ENCODE results near the gene ATAD1.
"Not testable (repeated sequence)": the region's sequence is repeated elsewhere in the genome, so short reads cannot be mapped to it uniquely, and the experiment has no call there.

The ATAD1 gene, protein sequence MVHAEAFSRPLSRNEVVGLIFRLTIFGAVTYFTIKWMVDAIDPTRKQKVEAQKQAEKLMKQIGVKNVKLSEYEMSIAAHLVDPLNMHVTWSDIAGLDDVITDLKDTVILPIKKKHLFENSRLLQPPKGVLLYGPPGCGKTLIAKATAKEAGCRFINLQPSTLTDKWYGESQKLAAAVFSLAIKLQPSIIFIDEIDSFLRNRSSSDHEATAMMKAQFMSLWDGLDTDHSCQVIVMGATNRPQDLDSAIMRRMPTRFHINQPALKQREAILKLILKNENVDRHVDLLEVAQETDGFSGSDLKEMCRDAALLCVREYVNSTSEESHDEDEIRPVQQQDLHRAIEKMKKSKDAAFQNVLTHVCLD

DNA sequence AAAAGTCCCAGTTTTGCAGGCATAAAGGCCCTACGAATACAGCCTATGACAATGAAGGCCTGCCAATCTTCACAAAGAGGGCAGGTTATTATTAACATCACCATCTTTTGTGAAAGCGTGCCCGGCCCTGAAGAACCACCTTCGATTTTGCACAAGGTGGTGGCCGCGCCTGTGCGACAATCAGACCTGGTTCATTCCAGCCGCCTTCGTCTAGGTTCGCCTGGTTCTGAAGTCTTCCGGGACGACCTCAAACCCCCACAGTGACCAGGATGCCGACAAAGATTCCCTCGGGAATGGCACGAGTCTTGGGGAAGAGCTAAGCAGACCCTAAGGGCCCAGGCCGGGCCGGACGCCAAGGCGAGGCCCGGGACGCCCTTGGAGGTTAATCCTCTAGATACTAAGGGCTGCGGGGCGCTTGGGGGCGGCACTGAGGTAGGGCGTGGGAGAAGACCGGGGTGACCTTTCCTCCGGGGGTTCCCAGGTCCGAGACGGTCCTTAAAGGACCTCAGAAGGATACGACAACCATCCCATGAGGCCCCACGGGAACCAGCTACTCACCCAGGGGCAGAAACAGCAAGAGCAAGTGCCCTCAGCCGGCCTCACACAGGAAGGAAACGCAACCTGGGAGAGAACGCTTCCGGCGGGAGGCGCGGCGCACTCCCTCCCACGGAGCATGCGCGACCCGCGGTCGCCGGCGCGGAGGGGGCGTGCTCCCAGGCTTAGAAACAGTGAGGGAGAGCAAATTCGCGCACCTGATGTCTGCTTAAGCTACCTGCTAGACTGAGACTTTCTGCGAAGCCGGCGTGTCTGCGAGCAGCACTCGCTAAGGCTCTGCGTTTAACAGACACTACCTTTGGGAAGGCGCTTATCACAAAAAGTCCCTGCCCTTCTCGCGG is at the start of gene ATAD1:
Gene ATAD1 (minus strand): TSS at position 618 of the 896 bp plus-strand sequence. CDS start 3,627 bp downstream, outside the sequence.
- in situ Hi-C loops (cut with HindIII; ENCODE audit: low sequenced_read_pairs) = no loop called here
- TF ChIP-seq, protein P1, sequence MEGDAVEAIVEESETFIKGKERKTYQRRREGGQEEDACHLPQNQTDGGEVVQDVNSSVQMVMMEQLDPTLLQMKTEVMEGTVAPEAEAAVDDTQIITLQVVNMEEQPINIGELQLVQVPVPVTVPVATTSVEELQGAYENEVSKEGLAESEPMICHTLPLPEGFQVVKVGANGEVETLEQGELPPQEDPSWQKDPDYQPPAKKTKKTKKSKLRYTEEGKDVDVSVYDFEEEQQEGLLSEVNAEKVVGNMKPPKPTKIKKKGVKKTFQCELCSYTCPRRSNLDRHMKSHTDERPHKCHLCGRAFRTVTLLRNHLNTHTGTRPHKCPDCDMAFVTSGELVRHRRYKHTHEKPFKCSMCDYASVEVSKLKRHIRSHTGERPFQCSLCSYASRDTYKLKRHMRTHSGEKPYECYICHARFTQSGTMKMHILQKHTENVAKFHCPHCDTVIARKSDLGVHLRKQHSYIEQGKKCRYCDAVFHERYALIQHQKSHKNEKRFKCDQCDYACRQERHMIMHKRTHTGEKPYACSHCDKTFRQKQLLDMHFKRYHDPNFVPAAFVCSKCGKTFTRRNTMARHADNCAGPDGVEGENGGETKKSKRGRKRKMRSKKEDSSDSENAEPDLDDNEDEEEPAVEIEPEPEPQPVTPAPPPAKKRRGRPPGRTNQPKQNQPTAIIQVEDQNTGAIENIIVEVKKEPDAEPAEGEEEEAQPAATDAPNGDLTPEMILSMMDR (IDR thresholded peaks at IDR 0.05; ENCODE audit: low read depth, low read length) = peak; percentile 34
- H3K4me3 ChIP-seq (ENCODE audit: low read depth, low read length) = peak within 1 kb of the TSS; percentile 74
- peak; percentile 83 for DNase-seq (ENCODE audit: low read depth, low spot score)

DNA sequence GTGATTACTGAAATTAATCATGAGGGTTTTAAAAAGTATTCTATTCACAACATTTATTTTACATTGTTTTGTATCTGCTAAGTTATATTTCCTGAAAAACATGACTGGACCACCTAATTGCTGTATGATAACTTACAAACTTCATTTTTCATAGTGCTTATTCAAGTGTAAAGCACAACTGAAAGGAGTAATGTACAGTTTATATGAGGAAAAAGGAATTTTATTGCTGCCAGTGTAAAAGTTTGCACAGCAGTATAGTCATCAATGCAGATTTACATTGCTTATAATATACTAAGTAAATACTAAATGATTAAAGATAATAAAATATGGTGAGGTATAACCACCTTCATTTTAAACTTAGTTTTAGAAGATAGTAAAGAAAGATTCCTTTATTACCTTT is 49.4 kb upstream of the ATAD1 start:
- DNase-seq (ENCODE audit: low read depth, low spot score) = peak; percentile 6
- peak overlapping the region; percentile 85 for H3K4me3 ChIP-seq (ENCODE audit: low read depth, low read length)
- TF ChIP-seq, protein P1 (IDR thresholded peaks at IDR 0.05; ENCODE audit: low read depth, low read length) = no peak
- in situ Hi-C loops (cut with HindIII; ENCODE audit: low sequenced_read_pairs) = no loop called here

DNA sequence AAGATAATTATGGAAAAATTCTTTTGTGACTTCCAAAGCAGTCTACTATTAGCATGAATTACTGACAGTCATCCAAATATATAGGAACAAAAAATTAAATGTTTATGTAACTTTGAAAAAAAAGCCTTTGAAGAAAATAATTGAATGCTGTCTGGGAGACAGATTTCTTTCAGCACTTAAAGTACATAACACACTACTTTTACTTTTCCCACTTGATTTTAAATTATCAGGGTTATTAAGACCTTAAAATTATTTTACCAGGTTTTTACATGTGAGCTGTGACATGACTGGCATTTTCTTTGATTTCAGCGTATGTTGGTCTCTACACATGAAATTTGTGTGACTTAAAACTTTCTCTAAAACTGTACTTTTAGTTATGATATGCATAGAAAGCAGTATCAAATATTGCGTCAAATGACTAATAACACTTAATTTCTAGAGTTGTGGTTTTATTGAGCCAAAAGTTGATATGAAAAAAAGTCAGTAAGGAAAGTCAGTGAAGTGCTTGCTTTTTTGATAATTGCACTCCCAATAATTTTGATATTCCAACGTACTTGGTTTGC is 48.5 kb upstream of the ATAD1 start:
- TF ChIP-seq, protein P1 (IDR thresholded peaks at IDR 0.05; ENCODE audit: low read depth, low read length) = no peak
- in situ Hi-C loops (cut with HindIII; ENCODE audit: low sequenced_read_pairs) = no loop called here
- peak; percentile 19 for DNase-seq (ENCODE audit: low read depth, low spot score)
- H3K4me3 ChIP-seq (ENCODE audit: low read depth, low read length) = peak overlapping the region; percentile 85

DNA sequence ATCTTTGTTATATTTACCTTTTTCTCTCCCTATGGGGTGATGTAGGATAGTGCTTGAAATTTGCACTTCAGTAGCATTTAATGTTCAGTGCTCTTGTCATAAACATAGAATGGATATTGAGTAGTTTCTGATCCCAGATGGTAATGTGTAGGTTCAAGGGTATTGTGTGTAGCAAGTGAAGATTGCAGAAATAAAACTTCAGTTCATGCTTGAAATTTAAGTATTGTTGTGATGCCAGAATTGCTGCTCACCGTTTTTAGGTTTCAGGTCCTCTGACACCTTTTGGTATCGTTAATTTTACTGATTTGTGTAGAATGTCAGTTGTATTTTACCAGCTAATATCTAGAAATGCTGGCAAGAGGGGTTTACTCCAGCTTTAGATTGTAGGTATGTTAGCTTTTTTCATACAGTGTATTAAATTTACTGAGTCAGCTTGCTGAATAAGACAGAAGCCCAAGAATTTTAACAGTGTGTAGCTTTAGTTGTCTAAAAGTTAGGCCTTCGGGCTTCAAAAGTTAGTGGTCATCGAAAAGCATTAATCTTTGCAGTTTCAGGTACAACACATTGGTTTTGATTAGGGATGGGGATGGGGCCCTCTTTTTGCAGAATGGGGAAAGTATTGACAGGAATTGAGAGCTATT is 47.3 kb upstream of the ATAD1 start:
- TF ChIP-seq, protein P1 (IDR thresholded peaks at IDR 0.05; ENCODE audit: low read depth, low read length) = no peak
- peak; percentile 35 for DNase-seq (ENCODE audit: low read depth, low spot score)
- in situ Hi-C loops (cut with HindIII; ENCODE audit: low sequenced_read_pairs) = no loop called here
- peak overlapping the region; percentile 85 for H3K4me3 ChIP-seq (ENCODE audit: low read depth, low read length)

DNA sequence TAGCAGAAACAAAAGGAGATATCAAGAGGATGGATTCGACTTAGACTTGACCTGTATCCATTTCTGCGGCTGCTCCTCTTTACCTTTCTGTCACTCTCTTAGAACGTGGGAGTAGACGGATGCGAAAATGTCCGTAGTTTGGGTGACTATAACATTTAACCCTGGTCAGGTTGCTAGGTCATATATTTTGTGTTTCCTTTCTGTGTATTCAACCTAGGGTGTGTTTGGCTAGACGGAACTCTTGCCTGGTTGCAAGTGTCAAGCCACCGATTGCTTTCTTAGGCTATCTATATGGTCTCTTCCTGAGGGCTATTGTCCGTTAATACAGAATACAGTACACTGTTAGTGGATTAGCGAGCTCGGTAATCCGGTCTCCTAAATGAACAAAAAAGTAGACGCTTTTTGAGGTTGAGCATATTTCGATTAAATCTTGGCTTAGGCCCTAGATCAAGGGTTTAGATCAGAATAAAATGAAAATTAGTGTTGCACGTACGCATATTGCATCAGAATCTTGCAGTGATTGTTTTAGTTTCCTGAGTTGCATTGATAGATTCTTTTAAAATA is 46.6 kb upstream of the ATAD1 start:
- DNase-seq (ENCODE audit: low read depth, low spot score) = peak; percentile 30
- peak overlapping the region; percentile 85 for H3K4me3 ChIP-seq (ENCODE audit: low read depth, low read length)
- in situ Hi-C loops (cut with HindIII; ENCODE audit: low sequenced_read_pairs) = no loop called here
- TF ChIP-seq, protein P1 (IDR thresholded peaks at IDR 0.05; ENCODE audit: low read depth, low read length) = no peak

DNA sequence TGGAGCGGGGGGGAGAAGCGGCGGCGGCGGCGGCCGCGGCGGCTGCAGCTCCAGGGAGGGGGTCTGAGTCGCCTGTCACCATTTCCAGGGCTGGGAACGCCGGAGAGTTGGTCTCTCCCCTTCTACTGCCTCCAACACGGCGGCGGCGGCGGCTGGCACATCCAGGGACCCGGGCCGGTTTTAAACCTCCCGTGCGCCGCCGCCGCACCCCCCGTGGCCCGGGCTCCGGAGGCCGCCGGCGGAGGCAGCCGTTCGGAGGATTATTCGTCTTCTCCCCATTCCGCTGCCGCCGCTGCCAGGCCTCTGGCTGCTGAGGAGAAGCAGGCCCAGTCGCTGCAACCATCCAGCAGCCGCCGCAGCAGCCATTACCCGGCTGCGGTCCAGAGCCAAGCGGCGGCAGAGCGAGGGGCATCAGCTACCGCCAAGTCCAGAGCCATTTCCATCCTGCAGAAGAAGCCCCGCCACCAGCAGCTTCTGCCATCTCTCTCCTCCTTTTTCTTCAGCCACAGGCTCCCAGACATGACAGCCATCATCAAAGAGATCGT is 46.0 kb upstream of the ATAD1 start:
- H3K4me3 ChIP-seq (ENCODE audit: low read depth, low read length) = peak overlapping the region; percentile 85
- peak; percentile 34 for DNase-seq (ENCODE audit: low read depth, low spot score)
- in situ Hi-C loops (cut with HindIII; ENCODE audit: low sequenced_read_pairs) = not testable (repeated sequence)

All from astrocyte of the spinal cord (primary cell).